Ovary (tissue), 3 donors: ENCODE results near the gene TSGA10IP.

Experiments used
- EP300 ChIP-seq: sonication (generic); formaldehyde crosslinking; IDR thresholded peaks from one replicate; pipeline ENCODE4 v1.6.1; 2017; ENCODE audit warnings: antibody characterized with exemption
- POLR2A ChIP-seq: fragments of 450-650 bp; IDR thresholded peaks from one replicate; pipeline ENCODE4 v1.6.1; 2017; ENCODE audit warnings: antibody characterized with exemption, mild to moderate bottlenecking, moderate library complexity
- TF ChIP-seq, protein P1 (sequence below), 3 donors: fragments of 450-650 bp in 2 of 3; fragments of 200-600 bp in 1 of 3; IDR thresholded peaks; one replicate each; pipeline versions ENCODE4 v1.5.1 to v1.8.0; 2016 to 2022; ENCODE audit warnings: antibody characterized with exemption in 3 of 3, mild to moderate bottlenecking in 1 of 3
- donor health status: DM: no; HTN: no; CAD: no.

DNA sequence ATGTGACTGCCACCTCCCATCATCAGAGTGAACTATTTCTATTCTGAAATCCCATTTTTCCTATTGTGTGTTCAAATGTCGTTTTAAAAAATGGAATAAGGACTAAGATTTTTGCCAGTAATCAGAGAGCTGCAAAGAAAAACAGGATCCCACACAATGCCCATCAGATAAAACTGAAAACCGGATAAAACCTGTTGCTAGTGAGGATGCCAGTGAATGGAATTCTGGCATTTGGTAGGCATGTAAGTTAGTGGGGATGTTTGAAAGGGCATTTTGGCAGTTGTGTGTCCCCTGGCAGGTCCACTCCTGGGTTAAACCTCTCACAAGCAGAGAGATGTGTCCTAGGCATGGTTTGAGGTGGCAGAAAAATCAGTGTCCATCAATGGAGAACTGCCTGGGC, 19.9 kb upstream of the TSGA10IP start:
- TF ChIP-seq EP300 (no peak), POLR2A (no peak)
- TF ChIP-seq, protein P1, sequence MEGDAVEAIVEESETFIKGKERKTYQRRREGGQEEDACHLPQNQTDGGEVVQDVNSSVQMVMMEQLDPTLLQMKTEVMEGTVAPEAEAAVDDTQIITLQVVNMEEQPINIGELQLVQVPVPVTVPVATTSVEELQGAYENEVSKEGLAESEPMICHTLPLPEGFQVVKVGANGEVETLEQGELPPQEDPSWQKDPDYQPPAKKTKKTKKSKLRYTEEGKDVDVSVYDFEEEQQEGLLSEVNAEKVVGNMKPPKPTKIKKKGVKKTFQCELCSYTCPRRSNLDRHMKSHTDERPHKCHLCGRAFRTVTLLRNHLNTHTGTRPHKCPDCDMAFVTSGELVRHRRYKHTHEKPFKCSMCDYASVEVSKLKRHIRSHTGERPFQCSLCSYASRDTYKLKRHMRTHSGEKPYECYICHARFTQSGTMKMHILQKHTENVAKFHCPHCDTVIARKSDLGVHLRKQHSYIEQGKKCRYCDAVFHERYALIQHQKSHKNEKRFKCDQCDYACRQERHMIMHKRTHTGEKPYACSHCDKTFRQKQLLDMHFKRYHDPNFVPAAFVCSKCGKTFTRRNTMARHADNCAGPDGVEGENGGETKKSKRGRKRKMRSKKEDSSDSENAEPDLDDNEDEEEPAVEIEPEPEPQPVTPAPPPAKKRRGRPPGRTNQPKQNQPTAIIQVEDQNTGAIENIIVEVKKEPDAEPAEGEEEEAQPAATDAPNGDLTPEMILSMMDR (IDR thresholded peaks at IDR 0.05), result no peak
